CD14-positive monocyte (primary cell): ENCODE results near the gene CROCC2. TPM values are rescaled to one million over a fixed set of nuclear protein-coding genes. Genes with fewer than 3 reads are reported as not detected.

ENCODE experiments used
- DNase-seq, 3 donors: peaks; one replicate each; pipeline ENCODE4 v3.0.0-alpha.2; 2011 to 2022
- H2AFZ ChIP-seq: 2 replicates; pipeline ENCODE4 v1.6.0; 2012; ENCODE audit warnings: mild to moderate bottlenecking, low read depth, low read length, inconsistent platforms; ENCODE audit not compliant: insufficient read depth, poor library complexity, severe bottlenecking
- H3K27ac ChIP-seq, 2 donors: 1 replicate in 1 of 2; 2 replicates in 1 of 2; pipeline ENCODE4 v1.5.1; 2012 to 2013; ENCODE audit warnings: low read length in 2 of 2, control low read depth in 1 of 2, inconsistent platforms in 1 of 2, low read depth in 1 of 2, mild to moderate bottlenecking in 1 of 2
- H3K27me3 ChIP-seq, 2 donors: one replicate each; pipeline versions ENCODE4 v1.6.0 to v1.6.1; 2011 to 2013; ENCODE audit warnings: low read length in 2 of 2; ENCODE audit not compliant: control insufficient read depth in 2 of 2, insufficient read depth in 2 of 2
- H3K36me3 ChIP-seq, 2 donors: replicated peaks in 1 of 2; 1 replicate in 1 of 2; 2 replicates in 1 of 2; pipeline versions ENCODE4 v1.5.1 to v1.6.1; 2012 to 2013; ENCODE audit warnings: low read length in 2 of 2, control low read depth in 1 of 2, inconsistent platforms in 1 of 2, mild to moderate bottlenecking in 1 of 2; ENCODE audit not compliant: insufficient read depth in 2 of 2, control insufficient read depth in 1 of 2
- H3K4me1 ChIP-seq, 2 donors: 1 replicate in 1 of 2; 2 replicates in 1 of 2; pipeline versions ENCODE4 v1.5.1 to v1.6.1; 2012 to 2013; ENCODE audit warnings: low read length in 2 of 2, control low read depth in 1 of 2, inconsistent platforms in 1 of 2, mild to moderate bottlenecking in 1 of 2, moderate library complexity in 1 of 2; ENCODE audit not compliant: insufficient read depth in 2 of 2, control insufficient read depth in 1 of 2
- H3K4me2 ChIP-seq: replicated peaks from 2 replicates; pipeline ENCODE3; 2012; ENCODE audit warnings: low read length, moderate library complexity, mild to moderate bottlenecking; ENCODE audit not compliant: poor library complexity, severe bottlenecking; ENCODE audit errors: extremely low read depth
- H3K4me3 ChIP-seq, 3 experiments: fragments of 200-600 bp in 1 of 3; sonication (generic) in 1 of 3; replicated peaks in 1 of 3; 1 replicate in 2 of 3; 2 replicates in 1 of 3; pipeline ENCODE4 v1.5.1; 2011 to 2013; ENCODE audit warnings: low read length in 3 of 3, mild to moderate bottlenecking in 3 of 3, control low read depth in 2 of 3, low read depth in 2 of 3, inconsistent platforms in 1 of 3, moderate library complexity in 1 of 3
- H3K79me2 ChIP-seq: 2 replicates; pipeline ENCODE4 v1.6.0; 2012; ENCODE audit warnings: mild to moderate bottlenecking, control low read depth, inconsistent platforms, low read length, moderate library complexity; ENCODE audit not compliant: insufficient read depth
- H3K9ac ChIP-seq: 2 replicates; pipeline ENCODE4 v1.6.0; 2017; ENCODE audit warnings: low read length, mild to moderate bottlenecking; ENCODE audit not compliant: insufficient read depth, poor library complexity, severe bottlenecking
- H3K9me3 ChIP-seq, 2 donors: replicated peaks in 1 of 2; 1 replicate in 1 of 2; 2 replicates in 1 of 2; pipeline versions ENCODE4 v1.5.1 to v1.6.1; 2012 to 2013; ENCODE audit warnings: low read length in 2 of 2, control low read depth in 1 of 2; ENCODE audit not compliant: control insufficient read depth in 1 of 2, insufficient read depth in 1 of 2
- H4K20me1 ChIP-seq: 2 replicates; pipeline ENCODE4 v1.6.0; 2012; ENCODE audit warnings: mild to moderate bottlenecking, low read length, control low read depth, moderate library complexity; ENCODE audit not compliant: insufficient read depth
- H3K27ac Mint-ChIP-seq, 7 donors: one replicate each; pipeline ENCODE4 v1.8.0; 2020; ENCODE audit warnings: mild to moderate bottlenecking in 7 of 7, mixed read lengths in 7 of 7, moderate library complexity in 6 of 7, inconsistent platforms in 2 of 7
- H3K27me3 Mint-ChIP-seq, 3 donors: one replicate each; pipeline ENCODE4 v1.8.0; 2021 to 2022; ENCODE audit warnings: low read depth in 3 of 3, mild to moderate bottlenecking in 3 of 3, mixed read lengths in 3 of 3, moderate library complexity in 3 of 3, inconsistent platforms in 1 of 3
- H3K36me3 Mint-ChIP-seq, 2 donors: one replicate each; pipeline ENCODE4 v1.8.0; 2020; ENCODE audit warnings: mixed read lengths in 2 of 2, inconsistent platforms in 1 of 2, mild to moderate bottlenecking in 1 of 2
- H3K4me1 Mint-ChIP-seq: one replicate; pipeline ENCODE4 v1.8.0; 2020; ENCODE audit warnings: mild to moderate bottlenecking, mixed read lengths
- H3K4me3 Mint-ChIP-seq, 2 donors: one replicate each; pipeline ENCODE4 v1.8.0; 2020; ENCODE audit warnings: mild to moderate bottlenecking in 2 of 2, mixed read lengths in 2 of 2, moderate library complexity in 1 of 2
- H3K9me3 Mint-ChIP-seq, 7 donors: one replicate each; pipeline ENCODE4 v1.8.0; 2020 to 2022; ENCODE audit warnings: mixed read lengths in 7 of 7, mild to moderate bottlenecking in 6 of 7, moderate library complexity in 6 of 7, inconsistent platforms in 2 of 7
- CTCF ChIP-seq: fragments of 200-600 bp; IDR thresholded peaks from one replicate; pipeline ENCODE4 v1.8.0; 2022; ENCODE audit warnings: antibody characterized with exemption, mild to moderate bottlenecking
- WGBS: methylation state at CpG from one replicate; pipeline ENCODE4 v1.1.5; 2013; ENCODE audit warnings: missing lambda C conversion rate; ENCODE audit not compliant: insufficient coverage; 5-methylcytosine and 5-hydroxymethylcytosine counted together
- intact Hi-C, 2 donors: fragments of 100-400 bp; cut with micrococcal nuclease; formaldehyde crosslinking; loops; one replicate each; pipeline versions ENCODE4 v1.15.0 to v1.15.1; 2023
- polyA plus RNA-seq, 3 donors: library from polyadenylated mRNA; depleted of rRNA in 1 of 3; unstranded in 2 of 3; stranded (reverse) in 1 of 3; fragments of 300-500 nt in 2 of 3; fragments of >200 nt in 1 of 3; fragmentation: Illumina TruSeq in 2 of 3; gene quantifications; 1 replicate in 2 of 3; 2 replicates in 1 of 3; pipeline ENCODE4 v1.2.3, GENCODE V29; 2012 to 2021

CROCC2 gene
- polyA plus RNA-seq, 3 donors = 0.15 TPM; not detected in 2

- Histone ChIP-seq H3K4me3 (peak overlapping the region in 2 of 3 experiments; percentile 19 to 70), H3K9me3 (peaks cover 7 to 12% of the 10 kb centered on the region in 2 donors), H3K4me1 (peaks cover 10 to 20% of the 10 kb centered on the region in 2 donors), H3K4me2 (peak overlapping the region; percentile 90), H3K79me2 (no peaks in the 10 kb centered on the region), H2AFZ (peak overlapping the region; percentile 75), H3K36me3 (no peaks in the 10 kb centered on the region), H3K27me3 (peaks cover 4 to 47% of the 10 kb centered on the region in 2 donors), H3K27ac (no peak overlapping the region), H3K9ac (peak overlapping the region; percentile 43), H4K20me1 (peaks cover 10% of the 10 kb centered on the region)
- Mint-ChIP-seq H3K4me3 (peak overlapping the region; percentile 70 to 78), H3K27me3 (peaks cover 48 to 80% (median 51%) of the 10 kb centered on the region in 3 donors), H3K36me3 (peaks cover 6 to 9% of the 10 kb centered on the region in 2 donors), H3K27ac (no peak overlapping the region), H3K4me1 (peaks cover 9% of the 10 kb centered on the region), H3K9me3 (peaks cover 7 to 20% (median 14%) of the 10 kb centered on the region in 7 donors)
- under 1% methylated on average over 51 of the region's 51 CpGs for WGBS
- TF ChIP-seq CTCF = no peak
- intact Hi-C loops = loop anchor here in 1 of 2 donors (10.0 kb wide), 2 partner anchors 156 to 736 kb away; partner anchors contain the start of genes D2HGDH and PPP1R7
- no peak for DNase-seq
Measured at GRCh38 chr2:240998706-240998994, 92.5 kb downstream of the CROCC2 start.

GRCh38 chr2:240998995-240999791 lies 93.1 kb downstream of the CROCC2 start:
- peak overlapping the region; percentile 19 to 70 (median 47) for H3K4me3 ChIP-seq
- peak overlapping the region in 1 of 7 donors; percentile 66 for H3K27ac Mint-ChIP-seq
- WGBS = 10% methylated on average over 71 of the region's 71 CpGs

More at GRCh38 chr2:240998995-240999791, 93.1 kb downstream of the CROCC2 start:
- peaks cover 10% of the 10 kb centered on the region for H4K20me1 ChIP-seq
- H2AFZ ChIP-seq = peak overlapping the region; percentile 75
- H3K36me3 ChIP-seq = no peaks in the 10 kb centered on the region
- peaks cover 12 to 26% (median 19%) of the 10 kb centered on the region in 7 donors for H3K9me3 Mint-ChIP-seq
- peak; percentile 11 to 13 (median 13) for DNase-seq
- H3K4me3 Mint-ChIP-seq = peak overlapping the region; percentile 70 to 91
- no peak for TF ChIP-seq CTCF
- H3K4me1 ChIP-seq = peaks cover 10 to 20% of the 10 kb centered on the region in 2 donors
- peak overlapping the region; percentile 90 for H3K4me2 ChIP-seq
- H3K27ac ChIP-seq = no peak overlapping the region
- H3K9ac ChIP-seq = peak overlapping the region; percentile 43
- H3K27me3 Mint-ChIP-seq = peaks cover 48 to 75% (median 51%) of the 10 kb centered on the region in 3 donors
- H3K27me3 ChIP-seq = peaks cover 4 to 47% of the 10 kb centered on the region in 2 donors
- H3K4me1 Mint-ChIP-seq = peaks cover 9% of the 10 kb centered on the region
- H3K9me3 ChIP-seq = peaks cover 12 to 17% of the 10 kb centered on the region in 2 donors
- H3K36me3 Mint-ChIP-seq = peaks cover 9% of the 10 kb centered on the region in 2 donors
- intact Hi-C loops = loop anchor here in 1 of 2 donors (10.0 kb wide), 2 partner anchors 156 to 736 kb away; partner anchors contain the start of genes D2HGDH and PPP1R7
- no peaks in the 10 kb centered on the region for H3K79me2 ChIP-seq
